A549 treated with CORT108297 at 1 μM for 4 hours (cell line): ENCODE data around the gene GOLGA8F. TPM values are rescaled to one million over a fixed set of nuclear protein-coding genes. Genes with fewer than 3 reads are reported as not detected.

Source experiments
- total RNA-seq: library from RNA; stranded (reverse); fragments of 200-300 nt; extraction: Qiagen RNA extraction; gene quantifications from 5 replicates; pipeline ENCODE4 v1.2.3, GENCODE V29; 2022

The GOLGA8F gene, protein sequence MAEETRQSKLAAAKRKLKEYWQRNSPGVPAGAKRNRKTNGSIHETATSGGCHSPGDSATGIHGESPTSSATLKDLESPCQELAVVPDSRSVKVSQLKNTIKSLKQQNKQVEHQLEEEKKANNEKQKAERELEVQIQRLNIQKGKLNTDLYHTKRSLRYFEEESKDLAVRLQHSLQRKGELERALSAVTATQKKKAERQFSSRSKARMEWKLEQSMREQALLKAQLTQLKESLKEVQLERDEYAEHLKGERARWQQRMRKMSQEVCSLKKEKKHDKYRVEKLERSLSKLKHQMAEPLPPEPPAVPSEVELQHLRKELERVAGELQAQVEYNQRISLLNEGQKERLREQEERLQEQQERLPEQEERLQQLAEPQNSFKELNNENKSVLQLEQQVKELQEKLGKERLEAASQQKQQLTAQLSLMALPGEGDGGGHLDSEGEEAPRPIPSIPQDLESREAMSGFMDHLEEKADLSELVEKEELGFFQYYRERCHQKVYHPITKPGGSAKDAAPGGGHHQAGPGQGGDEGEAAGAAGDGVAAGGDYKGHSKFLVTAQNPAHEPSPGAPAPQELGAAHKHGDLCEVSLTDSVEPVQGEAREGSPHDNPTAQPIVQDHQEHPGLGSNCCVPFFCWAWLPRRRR
- not detected in 5 replicates for total RNA-seq

DNA sequence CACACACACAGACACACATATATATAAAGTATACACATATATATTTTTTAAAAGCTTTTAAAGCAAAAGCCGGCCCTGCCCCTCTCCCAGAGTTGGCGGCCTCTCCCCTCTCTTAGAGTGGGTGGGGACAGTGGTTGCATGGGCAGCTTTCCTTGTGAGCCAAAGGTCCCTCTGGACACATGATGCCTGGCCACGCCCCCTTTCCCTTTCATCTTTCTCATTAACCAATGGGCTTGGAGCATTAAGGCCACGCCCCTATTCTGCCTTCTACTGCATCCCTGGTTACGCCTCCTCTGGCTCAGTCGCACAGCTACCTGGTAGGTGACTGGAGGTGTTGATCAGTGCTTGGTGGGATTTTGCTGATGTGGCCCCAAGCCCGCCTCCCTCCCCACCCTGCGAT lies at the start of gene GOLGA8F:
Gene GOLGA8F, plus strand, starts transcription at position 301 of the 400 bp plus-strand sequence. Its CDS starts 98 bp downstream, at position 399.

DNA sequence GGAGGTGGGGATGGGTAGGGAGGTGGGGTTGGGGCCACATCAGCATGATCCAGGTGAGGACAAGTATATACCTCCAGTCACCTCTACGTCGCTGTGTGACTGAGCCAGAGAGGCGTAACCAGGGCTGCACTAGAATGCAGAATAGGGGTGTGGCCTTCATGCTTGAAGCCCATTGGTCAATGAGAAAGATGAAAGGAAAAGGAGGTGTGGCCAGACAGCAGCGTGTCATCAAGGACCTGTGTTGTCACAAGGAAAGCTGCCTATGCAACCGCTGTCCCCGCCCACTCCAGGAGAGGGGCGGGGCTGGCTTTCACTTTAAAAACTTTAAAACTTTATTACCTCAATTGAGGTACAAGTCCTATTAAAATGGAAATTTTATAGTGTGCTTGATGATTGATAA lies 20.5 kb upstream of the GOLGA8F start, which contains the start of gene GOLGA6L24:
Gene GOLGA6L24, minus strand, starts transcription at position 101 of the 400 bp plus-strand sequence. Its CDS starts 61 bp downstream, at position 40.

Other genes with a start within 250 kb of the GOLGA8F start
- gene HERC2, start 56.5 kb upstream of the GOLGA8F start, total RNA-seq = 40.6 to 52.1 TPM (median 45.3 TPM) in 5 replicates
- gene GOLGA6L24, start 20.6 kb upstream of the GOLGA8F start, total RNA-seq = not detected in 5 replicates
- not detected in 5 replicates for gene GOLGA8G, start 154.3 kb downstream of the GOLGA8F start, total RNA-seq
- gene GOLGA6L25, start 174.9 kb downstream of the GOLGA8F start, total RNA-seq = not detected in 5 replicates